Stomach (tissue), 9 donors: ENCODE measurements around the gene RELB. TPM values are rescaled to one million over a fixed set of nuclear protein-coding genes. Genes with fewer than 3 reads are reported as not detected.

Experiments
- DNase-seq, 2 donors: peaks; one replicate each; pipeline versions ENCODE4 v3.0.0 to v3.0.0-alpha.2; 2013 to 2019
- H3K27ac ChIP-seq, 5 donors: fragments of 200-600 bp in 4 of 5; sonication (generic) in 4 of 5; one replicate each; pipeline ENCODE4 v1.5.1; 2013 to 2019; ENCODE audit warnings: mild to moderate bottlenecking in 1 of 5, moderate library complexity in 1 of 5
- H3K27me3 ChIP-seq, 3 donors: fragments of 200-600 bp; sonication (generic); one replicate each; pipeline ENCODE4 v1.5.1; 2017 to 2019; ENCODE audit warnings: mixed run types in 1 of 3
- H3K36me3 ChIP-seq, 4 donors: fragments of 200-600 bp; sonication (generic); 1 replicate in 3 of 4; 2 replicates in 1 of 4; pipeline ENCODE4 v1.5.1; 2016 to 2019
- H3K4me1 ChIP-seq, 4 donors: fragments of 200-600 bp; sonication (generic); one replicate each; pipeline ENCODE4 v1.5.1; 2016 to 2019
- H3K4me3 ChIP-seq, 4 donors: fragments of 200-600 bp; sonication (generic) in 3 of 4; one replicate each; pipeline ENCODE4 v1.5.1; 2016 to 2019; ENCODE audit warnings: mild to moderate bottlenecking in 1 of 4
- H3K9me3 ChIP-seq, 4 donors: fragments of 200-600 bp; sonication (generic); one replicate each; pipeline ENCODE4 v1.5.1; 2016 to 2019
- CTCF ChIP-seq, 7 experiments: fragments of 450-650 bp in 4 of 7; fragments of 200-600 bp in 3 of 7; sonication (generic) in 3 of 7; IDR thresholded peaks; one replicate each; pipeline ENCODE4 v1.5.1; 2016 to 2019; ENCODE audit warnings: antibody characterized with exemption in 7 of 7, control low read depth in 2 of 7, mild to moderate bottlenecking in 1 of 7
- EP300 ChIP-seq: sonication (generic); formaldehyde crosslinking; IDR thresholded peaks from one replicate; pipeline ENCODE4 v1.6.1; 2017; ENCODE audit warnings: antibody characterized with exemption
- POLR2A ChIP-seq, 4 donors: fragments of 450-650 bp; IDR thresholded peaks; one replicate each; pipeline ENCODE4 v1.6.1; 2016; ENCODE audit warnings: antibody characterized with exemption in 4 of 4, control low read depth in 2 of 4, mild to moderate bottlenecking in 1 of 4, moderate library complexity in 1 of 4
- POLR2AphosphoS5 ChIP-seq, 3 donors: sonication (generic); formaldehyde crosslinking; IDR thresholded peaks; one replicate each; pipeline ENCODE4 v1.6.1; 2016; ENCODE audit warnings: antibody characterized with exemption in 3 of 3
- WGBS, 5 donors: extraction: QIAGEN DNeasy Blood & Tissue Kit in 3 of 5; methylation state at CpG; one replicate each; pipeline versions ENCODE4 v1.1.5 to v1.1.7; 2013 to 2018; 5-methylcytosine and 5-hydroxymethylcytosine counted together
- intact Hi-C: fragments of 100-400 bp; cut with DNase I; formaldehyde crosslinking; loops from one replicate; pipeline ENCODE4 v1.15.1; 2023; ENCODE audit warnings: low total_unique reads
- polyA plus RNA-seq, 3 donors: library from polyadenylated mRNA; stranded (reverse); fragments of 200-250 nt; gene quantifications; one replicate each; pipeline ENCODE4 v1.2.3, GENCODE V29; 2013
- total RNA-seq, 5 donors: library from RNA; depleted of rRNA; stranded (reverse); fragments of >200 nt; gene quantifications; one replicate each; pipeline versions ENCODE4 v1.1.0 to v1.2.3, GENCODE V29; 2014 to 2016
- donor health status: healthy with polysubstance abuse.
- donor health status: Bipolar disorder and iron deficiency.
- donor health status: healthy.

RELB gene
- total and polyA plus RNA-seq, 8 donors, result 3.2 to 33.5 (median 14.9) TPM; not detected in 1

GRCh38 chr19:44955505-44956439, 45.5 kb upstream of the RELB start:
- TF ChIP-seq POLR2AphosphoS5 (IDR thresholded peaks at IDR 0.05) (no peak), CTCF (IDR thresholded peaks at IDR 0.05) (no peak), POLR2A (IDR thresholded peaks at IDR 0.05) (no peak), EP300 (no peak)
- intact Hi-C loops, result no loop called here
- H3K4me3 ChIP-seq, result peak overlapping the region; percentile 98 to 100 (median 98)
- H3K4me1 ChIP-seq, result peaks cover 27 to 80% (median 61%) of the 10 kb centered on the region in 4 donors
- H3K27ac ChIP-seq, result peak overlapping the region; percentile 59 to 96 (median 92)
- WGBS, 5 donors, result 2 to 4% (median 3%) methylated on average over 26 to 40 of the region's 40 CpGs
- no peaks in the 10 kb centered on the region for H3K27me3 ChIP-seq
- no peak for DNase-seq
- H3K36me3 ChIP-seq, result peaks cover 0 to 13% (median 9%) of the 10 kb centered on the region in 4 donors
- no peaks in the 10 kb centered on the region for H3K9me3 ChIP-seq

GRCh38 chr19:44957526-44957925, 43.7 kb upstream of the RELB start:
- Histone ChIP-seq H3K4me1 (peaks cover 21 to 70% (median 51%) of the 10 kb centered on the region in 4 donors), H3K27me3 (no peaks in the 10 kb centered on the region), H3K36me3 (peaks cover 3 to 31% (median 26%) of the 10 kb centered on the region in 4 donors), H3K4me3 (no peak overlapping the region), H3K9me3 (no peaks in the 10 kb centered on the region), H3K27ac (peak overlapping the region in 1 of 5 donors; percentile 13)
- WGBS, 5 donors, result 65 to 78% (median 67%) methylated on average over 7 of the region's 7 CpGs
- TF ChIP-seq POLR2AphosphoS5 (IDR thresholded peaks at IDR 0.05) (no peak), EP300 (no peak), POLR2A (IDR thresholded peaks at IDR 0.05) (no peak), CTCF (IDR thresholded peaks at IDR 0.05) (no peak)
- no peak for DNase-seq
- intact Hi-C loops, result no loop called here

GRCh38 chr19:44958090-44958489, 43.2 kb upstream of the RELB start:
- peaks cover 21 to 69% (median 50%) of the 10 kb centered on the region in 4 donors for H3K4me1 ChIP-seq
- intact Hi-C loops, result no loop called here
- WGBS, 5 donors, result 78 to 86% (median 80%) methylated on average over 9 of the region's 9 CpGs
- no peaks in the 10 kb centered on the region for H3K9me3 ChIP-seq
- H3K36me3 ChIP-seq, result peaks cover 3 to 36% (median 31%) of the 10 kb centered on the region in 4 donors
- H3K4me3 ChIP-seq, result no peak overlapping the region
- no peaks in the 10 kb centered on the region for H3K27me3 ChIP-seq
- no peak for TF ChIP-seq POLR2AphosphoS5 (IDR thresholded peaks at IDR 0.05)
- TF ChIP-seq POLR2A (IDR thresholded peaks at IDR 0.05), result no peak
- no peak for TF ChIP-seq EP300
- TF ChIP-seq CTCF (IDR thresholded peaks at IDR 0.05), result no peak
- H3K27ac ChIP-seq, result no peak overlapping the region
- no peak for DNase-seq

- intact Hi-C loops, result no loop called here
- 74 to 84% (median 81%) methylated on average over 5 of the region's 5 CpGs for WGBS, 5 donors
- no peaks in the 10 kb centered on the region for H3K9me3 ChIP-seq
- no peaks in the 10 kb centered on the region for H3K27me3 ChIP-seq
- no peak overlapping the region for H3K4me3 ChIP-seq
- peaks cover 21 to 54% (median 36%) of the 10 kb centered on the region in 4 donors for H3K4me1 ChIP-seq
- no peak overlapping the region for H3K27ac ChIP-seq
- peaks cover 13 to 52% (median 45%) of the 10 kb centered on the region in 4 donors for H3K36me3 ChIP-seq
- no peak for DNase-seq
- TF ChIP-seq POLR2A (IDR thresholded peaks at IDR 0.05) (no peak), POLR2AphosphoS5 (IDR thresholded peaks at IDR 0.05) (no peak), EP300 (no peak), CTCF (IDR thresholded peaks at IDR 0.05) (no peak)
These were observed 41.6 kb upstream of the RELB start for GRCh38 chr19:44959691-44960090.
